MM.1S (cell line): ENCODE data around the gene S100A9.

Source experiments
- DNase-seq: peaks from one replicate; pipeline ENCODE4 v3.0.0-alpha.2; 2015
- H2AFZ ChIP-seq: fragments of 300-600 bp; sonication (generic); 2 replicates; pipeline ENCODE4 v1.6.0; 2016; ENCODE audit warnings: antibody characterized with exemption, low read length
- H3F3A ChIP-seq: fragments of 300-600 bp; sonication (generic); 2 replicates; pipeline ENCODE4 v1.6.1; 2016; ENCODE audit warnings: mild to moderate bottlenecking, antibody characterized with exemption, low read length, moderate library complexity, mixed read lengths; ENCODE audit not compliant: insufficient read depth
- H3K27ac ChIP-seq: fragments of 300-600 bp; sonication (generic); 2 replicates; pipeline ENCODE4 v1.5.1; 2016; ENCODE audit warnings: mild to moderate bottlenecking, low read length
- H3K27me3 ChIP-seq: fragments of 300-600 bp; sonication (generic); replicated peaks from 2 replicates; pipeline ENCODE4 v1.6.0; 2016; ENCODE audit warnings: low read length; ENCODE audit not compliant: insufficient read depth
- H3K36me3 ChIP-seq: fragments of 300-600 bp; sonication (generic); replicated peaks from 2 replicates; pipeline ENCODE4 v1.6.1; 2016; ENCODE audit warnings: mild to moderate bottlenecking, low read length, mixed read lengths; ENCODE audit not compliant: insufficient read depth
- H3K4me1 ChIP-seq: fragments of 300-600 bp; sonication (generic); 2 replicates; pipeline ENCODE4 v1.6.1; 2016; ENCODE audit warnings: low read length, mixed read lengths
- H3K4me2 ChIP-seq: fragments of 300-600 bp; sonication (generic); 2 replicates; pipeline ENCODE4 v1.6.0; 2016; ENCODE audit warnings: low read depth, low read length
- H3K4me3 ChIP-seq: fragments of 300-600 bp; sonication (generic); 2 replicates; pipeline ENCODE4 v1.5.1; 2016; ENCODE audit warnings: low read length, mixed read lengths
- H3K79me2 ChIP-seq: fragments of 300-600 bp; sonication (generic); 2 replicates; pipeline ENCODE4 v1.6.1; 2016; ENCODE audit warnings: mixed run types, low read length, mixed read lengths
- H3K9ac ChIP-seq: fragments of 300-600 bp; sonication (generic); 2 replicates; pipeline ENCODE4 v1.6.1; 2016; ENCODE audit warnings: low read length, mixed read lengths
- H3K9me2 ChIP-seq: fragments of 300-600 bp; sonication (generic); replicated peaks from 2 replicates; pipeline ENCODE4 v1.6.1; 2016; ENCODE audit warnings: mild to moderate bottlenecking, low read length, mixed read lengths; ENCODE audit not compliant: insufficient read depth
- H3K9me3 ChIP-seq: fragments of 300-600 bp; sonication (generic); replicated peaks from 2 replicates; pipeline ENCODE4 v1.6.1; 2016; ENCODE audit warnings: mild to moderate bottlenecking, low read length, mixed read lengths; ENCODE audit not compliant: insufficient read depth
- H4K20me1 ChIP-seq: fragments of 300-600 bp; sonication (generic); 2 replicates; pipeline ENCODE4 v1.6.1; 2016; ENCODE audit warnings: mild to moderate bottlenecking, low read length, moderate library complexity, mixed read lengths; ENCODE audit not compliant: insufficient read depth
- EZH2 ChIP-seq: fragments of 300-600 bp; sonication (generic); optimal IDR thresholded peaks from 2 replicates; pipeline ENCODE3; 2017; ENCODE audit warnings: low read depth, mild to moderate bottlenecking, antibody characterized with exemption, low read length, mixed read lengths
- EZH2phosphoT487 ChIP-seq: fragments of 300-600 bp; sonication (generic); IDR thresholded peaks from 2 replicates; pipeline ENCODE4 v1.6.1; 2018; ENCODE audit warnings: antibody characterized with exemption, low read length
- TF ChIP-seq, protein P1 (sequence below): fragments of 300-600 bp; sonication (generic); IDR thresholded peaks from 2 replicates; pipeline ENCODE4 v1.5.1; 2016; ENCODE audit warnings: antibody characterized with exemption, low read length, mixed read lengths

Gene S100A9

DNA sequence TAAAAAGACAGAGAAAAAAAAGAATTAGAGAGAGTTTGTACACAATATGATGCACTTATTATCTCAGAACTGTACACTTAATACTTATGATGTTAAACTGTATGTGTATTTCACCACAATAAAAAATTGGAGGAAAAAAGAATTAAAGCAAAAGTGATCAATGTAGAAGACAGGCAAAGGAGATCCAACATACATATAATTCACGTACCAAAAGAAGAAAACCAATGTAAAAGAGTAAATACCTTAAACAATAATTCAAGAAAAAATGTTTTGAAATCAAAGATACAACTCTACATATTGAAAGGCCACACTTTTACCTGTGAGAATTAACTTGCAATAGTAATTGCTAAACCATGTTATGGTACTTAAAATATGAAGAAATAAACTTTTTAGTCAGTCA, 35.1 kb upstream of the S100A9 start:
- Histone ChIP-seq H3K36me3 (no peaks in the 10 kb centered on the region), H3K9ac (no peak overlapping the region), H3K4me2 (no peak overlapping the region), H3K9me2 (no peaks in the 10 kb centered on the region), H2AFZ (no peak overlapping the region), H3K27me3 (no peaks in the 10 kb centered on the region), H3K4me3 (no peak overlapping the region), H4K20me1 (no peaks in the 10 kb centered on the region), H3K4me1 (no peaks in the 10 kb centered on the region), H3K27ac (no peak overlapping the region), H3F3A (no peaks in the 10 kb centered on the region), H3K9me3 (no peaks in the 10 kb centered on the region), H3K79me2 (no peaks in the 10 kb centered on the region)
- TF ChIP-seq, protein P1, sequence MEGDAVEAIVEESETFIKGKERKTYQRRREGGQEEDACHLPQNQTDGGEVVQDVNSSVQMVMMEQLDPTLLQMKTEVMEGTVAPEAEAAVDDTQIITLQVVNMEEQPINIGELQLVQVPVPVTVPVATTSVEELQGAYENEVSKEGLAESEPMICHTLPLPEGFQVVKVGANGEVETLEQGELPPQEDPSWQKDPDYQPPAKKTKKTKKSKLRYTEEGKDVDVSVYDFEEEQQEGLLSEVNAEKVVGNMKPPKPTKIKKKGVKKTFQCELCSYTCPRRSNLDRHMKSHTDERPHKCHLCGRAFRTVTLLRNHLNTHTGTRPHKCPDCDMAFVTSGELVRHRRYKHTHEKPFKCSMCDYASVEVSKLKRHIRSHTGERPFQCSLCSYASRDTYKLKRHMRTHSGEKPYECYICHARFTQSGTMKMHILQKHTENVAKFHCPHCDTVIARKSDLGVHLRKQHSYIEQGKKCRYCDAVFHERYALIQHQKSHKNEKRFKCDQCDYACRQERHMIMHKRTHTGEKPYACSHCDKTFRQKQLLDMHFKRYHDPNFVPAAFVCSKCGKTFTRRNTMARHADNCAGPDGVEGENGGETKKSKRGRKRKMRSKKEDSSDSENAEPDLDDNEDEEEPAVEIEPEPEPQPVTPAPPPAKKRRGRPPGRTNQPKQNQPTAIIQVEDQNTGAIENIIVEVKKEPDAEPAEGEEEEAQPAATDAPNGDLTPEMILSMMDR: no peak
- TF ChIP-seq EZH2: no peak
- no peak for TF ChIP-seq EZH2phosphoT487
- DNase-seq: no peak

DNA sequence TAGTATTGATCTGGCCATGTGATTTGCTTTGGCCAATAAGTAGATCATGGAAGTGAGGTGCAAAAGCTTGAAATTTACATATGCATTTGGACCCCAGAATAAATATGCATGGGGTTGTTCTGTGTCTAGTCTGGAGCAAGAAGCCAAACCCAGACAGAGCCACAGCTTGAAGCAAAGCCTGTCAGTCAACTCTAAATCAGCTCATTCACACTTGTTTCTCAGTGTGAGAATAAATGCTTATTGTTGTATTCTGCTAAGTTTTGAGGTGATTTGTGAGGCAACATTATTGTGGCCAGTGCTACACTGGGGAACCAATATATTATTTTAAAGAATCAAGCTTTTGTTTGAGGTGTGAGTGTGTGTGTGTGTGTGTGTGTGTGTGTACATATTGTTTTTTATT, 32.7 kb upstream of the S100A9 start:
- no peaks in the 10 kb centered on the region for H3K36me3 ChIP-seq
- H3K4me1 ChIP-seq: no peaks in the 10 kb centered on the region
- H3F3A ChIP-seq: no peaks in the 10 kb centered on the region
- TF ChIP-seq, protein P1: no peak
- TF ChIP-seq EZH2phosphoT487 (no peak), EZH2 (no peak)
- no peak overlapping the region for H3K27ac ChIP-seq
- H3K4me2 ChIP-seq: no peak overlapping the region
- no peaks in the 10 kb centered on the region for H3K27me3 ChIP-seq
- no peaks in the 10 kb centered on the region for H4K20me1 ChIP-seq
- no peaks in the 10 kb centered on the region for H3K9me2 ChIP-seq
- no peak overlapping the region for H3K4me3 ChIP-seq
- no peak for DNase-seq
- no peak overlapping the region for H3K9ac ChIP-seq
- no peak overlapping the region for H2AFZ ChIP-seq
- no peaks in the 10 kb centered on the region for H3K79me2 ChIP-seq
- H3K9me3 ChIP-seq: no peaks in the 10 kb centered on the region

DNA sequence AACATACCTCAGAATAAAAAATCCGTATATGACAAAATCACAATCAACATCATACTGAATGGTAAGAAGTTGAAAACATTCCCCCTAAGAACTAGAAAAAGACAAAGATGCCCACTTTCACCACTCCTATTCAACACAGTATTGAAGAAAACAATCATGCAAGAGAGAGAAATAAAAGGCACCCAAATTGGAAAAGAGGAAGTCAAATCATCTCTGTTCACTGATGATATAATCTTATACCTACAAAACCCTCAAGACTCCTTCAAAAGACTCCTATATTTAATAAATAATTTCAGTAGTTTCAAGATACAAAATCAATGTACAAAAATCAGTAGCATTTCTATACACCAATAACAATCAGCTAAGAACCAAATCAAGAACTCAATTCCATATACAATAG, 23.8 kb upstream of the S100A9 start:
- Histone ChIP-seq H3K36me3 (no peaks in the 10 kb centered on the region), H3K9ac (no peak overlapping the region), H4K20me1 (no peaks in the 10 kb centered on the region), H3K9me3 (no peaks in the 10 kb centered on the region), H2AFZ (no peak overlapping the region), H3K79me2 (no peaks in the 10 kb centered on the region), H3F3A (no peaks in the 10 kb centered on the region), H3K4me2 (no peak overlapping the region), H3K4me1 (no peaks in the 10 kb centered on the region), H3K9me2 (no peaks in the 10 kb centered on the region), H3K27me3 (no peaks in the 10 kb centered on the region), H3K4me3 (no peak overlapping the region), H3K27ac (no peak overlapping the region)
- no peak for DNase-seq
- no peak for TF ChIP-seq EZH2phosphoT487
- TF ChIP-seq, protein P1: no peak
- no peak for TF ChIP-seq EZH2
